Measurements from ENCODE around the gene KRTAP6-2. TPM values are rescaled to one million over a fixed set of nuclear protein-coding genes. Genes with fewer than 3 reads are reported as not detected.

The KRTAP6-2 gene
- total RNA-seq, 2 experiments from 2014 or later: not detected

DNA sequence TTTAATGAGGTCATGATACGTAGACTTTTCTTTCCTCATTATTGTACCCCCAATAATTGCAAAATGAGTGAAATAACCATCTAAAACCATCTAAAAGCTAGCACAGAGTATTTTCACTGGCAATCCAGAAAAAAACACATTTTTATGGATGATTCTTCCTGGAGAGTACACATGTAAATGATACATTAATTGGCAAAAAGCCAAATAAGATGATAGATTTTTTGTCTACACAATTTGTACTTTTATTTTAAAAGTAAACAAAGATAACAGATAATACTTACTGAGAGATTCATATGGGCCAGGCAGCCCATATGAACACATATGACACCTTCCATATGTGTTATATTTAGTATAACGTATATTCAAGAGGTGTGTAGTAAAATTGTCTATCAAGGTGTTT is 35.1 kb downstream of the KRTAP6-2 start:
- Mint-ChIP-seq H3K4me3 (no peak overlapping the region), H3K27me3 (no peaks in the 10 kb centered on the region), H3K4me1 (ENCODE audit: low read depth) (no peaks in the 10 kb centered on the region), H3K27ac (no peak overlapping the region), H3K36me3 (ENCODE audit: low read depth) (no peaks in the 10 kb centered on the region), H3K9me3 (no peaks in the 10 kb centered on the region)
- Histone ChIP-seq H3K27me3 (ENCODE audit: control insufficient read depth in 1 of 2, insufficient read depth in 2 of 2, low read length in 2 of 2) (no peaks in the 10 kb centered on the region), H3K4me3 (ENCODE audit: low read length) (no peak overlapping the region), H3K27ac (ENCODE audit: low read depth in 1 of 2, low read length in 2 of 2) (no peak overlapping the region), H3K4me1 (ENCODE audit: insufficient read depth, low read length) (no peaks in the 10 kb centered on the region), H3K36me3 (ENCODE audit: insufficient read depth, low read length) (no peaks in the 10 kb centered on the region), H3K9me3 (ENCODE audit: control insufficient read depth in 1 of 2, insufficient read depth in 1 of 2, low read length in 2 of 2) (peaks cover 0 to under 1% of the 10 kb centered on the region in 2 experiments)
- ChIA-PET CTCF (no interaction called here), POLR2A (no interaction called here)
- DNase-seq: no peak
- intact Hi-C loops (cut with DNase I, micrococcal nuclease): no loop called here
- TF ChIP-seq, protein P1, sequence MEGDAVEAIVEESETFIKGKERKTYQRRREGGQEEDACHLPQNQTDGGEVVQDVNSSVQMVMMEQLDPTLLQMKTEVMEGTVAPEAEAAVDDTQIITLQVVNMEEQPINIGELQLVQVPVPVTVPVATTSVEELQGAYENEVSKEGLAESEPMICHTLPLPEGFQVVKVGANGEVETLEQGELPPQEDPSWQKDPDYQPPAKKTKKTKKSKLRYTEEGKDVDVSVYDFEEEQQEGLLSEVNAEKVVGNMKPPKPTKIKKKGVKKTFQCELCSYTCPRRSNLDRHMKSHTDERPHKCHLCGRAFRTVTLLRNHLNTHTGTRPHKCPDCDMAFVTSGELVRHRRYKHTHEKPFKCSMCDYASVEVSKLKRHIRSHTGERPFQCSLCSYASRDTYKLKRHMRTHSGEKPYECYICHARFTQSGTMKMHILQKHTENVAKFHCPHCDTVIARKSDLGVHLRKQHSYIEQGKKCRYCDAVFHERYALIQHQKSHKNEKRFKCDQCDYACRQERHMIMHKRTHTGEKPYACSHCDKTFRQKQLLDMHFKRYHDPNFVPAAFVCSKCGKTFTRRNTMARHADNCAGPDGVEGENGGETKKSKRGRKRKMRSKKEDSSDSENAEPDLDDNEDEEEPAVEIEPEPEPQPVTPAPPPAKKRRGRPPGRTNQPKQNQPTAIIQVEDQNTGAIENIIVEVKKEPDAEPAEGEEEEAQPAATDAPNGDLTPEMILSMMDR (IDR thresholded peaks at IDR 0.05): no peak
- no peak for ATAC-seq (ENCODE audit: poor library complexity)

DNA sequence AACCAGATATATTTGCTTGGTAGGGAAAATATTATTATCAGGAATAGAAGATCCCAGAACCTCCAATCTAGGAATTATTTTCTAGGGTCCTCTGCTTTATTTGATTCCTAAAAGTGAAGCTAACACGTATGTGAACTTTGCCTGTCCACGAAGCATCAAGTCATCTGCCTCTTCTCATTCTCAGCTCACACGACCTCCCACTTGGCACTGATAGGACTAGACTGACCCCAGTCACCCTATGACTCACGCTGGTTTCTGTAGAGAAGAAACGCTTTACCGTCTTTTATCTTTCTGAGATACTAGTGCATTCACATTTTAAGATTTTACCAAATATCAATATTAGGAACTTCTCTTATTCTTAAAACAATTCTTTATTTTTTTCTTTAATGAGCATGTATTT is 35.6 kb downstream of the KRTAP6-2 start:
- Mint-ChIP-seq H3K9me3 (no peaks in the 10 kb centered on the region), H3K36me3 (ENCODE audit: low read depth) (no peaks in the 10 kb centered on the region)
- CTCF ChIA-PET: no interaction called here

DNA sequence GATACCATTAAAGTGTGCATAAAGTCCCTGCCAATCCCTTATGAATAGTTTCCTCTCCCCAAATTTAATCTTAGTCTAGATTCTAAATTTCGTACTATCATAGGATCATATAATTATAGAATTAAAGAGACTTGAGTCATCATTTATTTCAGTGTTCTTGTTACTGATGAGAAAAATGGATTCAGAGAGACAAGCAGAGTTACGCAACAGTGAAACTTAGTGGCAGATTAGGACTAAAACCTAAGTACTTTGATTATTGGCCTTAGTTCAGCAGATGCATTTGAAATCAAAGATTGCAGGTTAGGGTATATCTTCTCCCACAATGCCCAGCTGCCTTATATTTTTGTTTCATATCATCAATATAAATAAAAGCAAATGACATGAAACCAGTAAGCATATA is 36.7 kb downstream of the KRTAP6-2 start:
- Histone ChIP-seq H3K4me3 (ENCODE audit: low read length) (no peak overlapping the region), H3K27ac (ENCODE audit: low read depth in 1 of 2, low read length in 2 of 2) (no peak overlapping the region), H3K4me1 (ENCODE audit: insufficient read depth, low read length) (no peaks in the 10 kb centered on the region), H3K27me3 (ENCODE audit: control insufficient read depth in 1 of 2, insufficient read depth in 2 of 2, low read length in 2 of 2) (no peaks in the 10 kb centered on the region), H3K36me3 (ENCODE audit: insufficient read depth, low read length) (no peaks in the 10 kb centered on the region), H3K9me3 (ENCODE audit: control insufficient read depth in 1 of 2, insufficient read depth in 1 of 2, low read length in 2 of 2) (no peaks in the 10 kb centered on the region)
- ATAC-seq (ENCODE audit: poor library complexity) (no peak), DNase-seq (no peak)
- Mint-ChIP-seq H3K4me3 (no peak overlapping the region), H3K9me3 (no peaks in the 10 kb centered on the region), H3K36me3 (ENCODE audit: low read depth) (no peaks in the 10 kb centered on the region), H3K27me3 (no peaks in the 10 kb centered on the region), H3K4me1 (ENCODE audit: low read depth) (no peaks in the 10 kb centered on the region), H3K27ac (no peak overlapping the region)
- intact Hi-C loops (cut with DNase I, micrococcal nuclease): no loop called here
- TF ChIP-seq, protein P1 (IDR thresholded peaks at IDR 0.05): no peak
- ChIA-PET CTCF (no interaction called here), POLR2A (no interaction called here)

More for the DNA sequence above, 35.6 kb downstream of the KRTAP6-2 start:
- H3K27ac Mint-ChIP-seq: no peak overlapping the region
- Histone ChIP-seq H3K9me3 (ENCODE audit: control insufficient read depth in 1 of 2, insufficient read depth in 1 of 2, low read length in 2 of 2) (no peaks in the 10 kb centered on the region), H3K4me3 (ENCODE audit: low read length) (no peak overlapping the region), H3K27ac (ENCODE audit: low read depth in 1 of 2, low read length in 2 of 2) (no peak overlapping the region), H3K36me3 (ENCODE audit: insufficient read depth, low read length) (no peaks in the 10 kb centered on the region), H3K27me3 (ENCODE audit: control insufficient read depth in 1 of 2, insufficient read depth in 2 of 2, low read length in 2 of 2) (no peaks in the 10 kb centered on the region), H3K4me1 (ENCODE audit: insufficient read depth, low read length) (no peaks in the 10 kb centered on the region)
- no peak for DNase-seq
- intact Hi-C loops (cut with DNase I, micrococcal nuclease): no loop called here
- no peak for ATAC-seq (ENCODE audit: poor library complexity)
- no peaks in the 10 kb centered on the region for H3K27me3 Mint-ChIP-seq
- TF ChIP-seq, protein P1 (IDR thresholded peaks at IDR 0.05): no peak
- H3K4me3 Mint-ChIP-seq: no peak overlapping the region
- no peaks in the 10 kb centered on the region for H3K4me1 Mint-ChIP-seq (ENCODE audit: low read depth)
- POLR2A ChIA-PET: no interaction called here
